GM18499 (cell line): ENCODE results near the gene GRN.

Source experiments
- ATAC-seq: cut with Tn5 transposase; IDR thresholded peaks from one replicate; pipeline ENCODE4 v1.9.1; 2021; ENCODE audit warnings: moderate number of reproducible peaks; ENCODE audit not compliant: insufficient read depth, unreplicated experiment

The GRN gene

GRCh38 chr17:44398692-44399691 lies 53.9 kb downstream of the GRN start:
- no peak for ATAC-seq

- no peak for ATAC-seq
Observed at GRCh38 chr17:44400226-44400847, 55.2 kb downstream of the GRN start.
